ENCODE measurements around the gene ZNF280A. TPM values are rescaled to one million over a fixed set of nuclear protein-coding genes. Genes with fewer than 3 reads are reported as not detected.

The ZNF280A gene, protein sequence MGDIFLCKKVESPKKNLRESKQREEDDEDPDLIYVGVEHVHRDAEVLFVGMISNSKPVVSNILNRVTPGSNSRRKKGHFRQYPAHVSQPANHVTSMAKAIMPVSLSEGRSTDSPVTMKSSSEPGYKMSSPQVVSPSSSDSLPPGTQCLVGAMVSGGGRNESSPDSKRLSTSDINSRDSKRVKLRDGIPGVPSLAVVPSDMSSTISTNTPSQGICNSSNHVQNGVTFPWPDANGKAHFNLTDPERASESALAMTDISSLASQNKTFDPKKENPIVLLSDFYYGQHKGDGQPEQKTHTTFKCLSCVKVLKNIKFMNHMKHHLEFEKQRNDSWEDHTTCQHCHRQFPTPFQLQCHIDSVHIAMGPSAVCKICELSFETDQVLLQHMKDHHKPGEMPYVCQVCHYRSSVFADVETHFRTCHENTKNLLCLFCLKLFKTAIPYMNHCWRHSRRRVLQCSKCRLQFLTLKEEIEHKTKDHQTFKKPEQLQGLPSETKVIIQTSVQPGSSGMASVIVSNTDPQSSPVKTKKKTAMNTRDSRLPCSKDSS
- total RNA-seq (2022; extraction: Qiagen RNA extraction; ENCODE audit: low read depth) = 2.1 to 4.1 TPM (median 3.2 TPM) in 5 replicates

GRCh38 chr22:22520020-22520656, at the start of gene ZNF280A:
TSS of gene ZNF280A (minus strand) at chr22:22520270. CDS start at chr22:22515630, 4,640 bp downstream.

GRCh38 chr22:22558972-22559603, 39.0 kb upstream of the ZNF280A start, which contains the start of gene PRAME:
TSS of gene PRAME (minus strand) at chr22:22559265. CDS start at chr22:22556832, 2,433 bp downstream.

GRCh38 chr22:22508274-22509176, 11.5 kb downstream of the ZNF280A start, which contains the start of gene ZNF280B:
TSS of gene ZNF280B (minus strand) at chr22:22508742. CDS start at chr22:22489398, 19,344 bp downstream.

Other genes starting within 250 kb of the ZNF280A start
- gene ZNF280B, start 11.5 kb downstream of the ZNF280A start, total RNA-seq (2022; extraction: Qiagen RNA extraction; ENCODE audit: low read depth) = 1.1 to 1.7 TPM (median 1.6 TPM) in 5 replicates
- gene PRAME, start 39.0 kb upstream of the ZNF280A start, total RNA-seq (2022; extraction: Qiagen RNA extraction; ENCODE audit: low read depth) = 98.9 to 108 TPM (median 104 TPM) in 5 replicates
- not detected in 5 replicates for gene GGTLC2, start 124.3 kb upstream of the ZNF280A start, total RNA-seq (2022; extraction: Qiagen RNA extraction; ENCODE audit: low read depth)

Measured in A549 treated with RU486 at 1 μM for 4 hours (cell line).